PC-9 (cell line): Measurements from ENCODE around the gene DOCK4.

ENCODE experiments used
- EZH2 ChIP-seq: fragments of 200-600 bp; sonication (generic); IDR thresholded peaks from 2 replicates; pipeline ENCODE4 v1.8.0; 2017; ENCODE audit warnings: antibody characterized with exemption, low read depth
- TF ChIP-seq, protein P1 (sequence below): fragments of 200-600 bp; sonication (generic); conservative IDR thresholded peaks from 2 replicates; pipeline ENCODE4 v1.6.1; 2017; ENCODE audit warnings: mixed run types, antibody characterized with exemption, mild to moderate bottlenecking, moderate library complexity

DNA sequence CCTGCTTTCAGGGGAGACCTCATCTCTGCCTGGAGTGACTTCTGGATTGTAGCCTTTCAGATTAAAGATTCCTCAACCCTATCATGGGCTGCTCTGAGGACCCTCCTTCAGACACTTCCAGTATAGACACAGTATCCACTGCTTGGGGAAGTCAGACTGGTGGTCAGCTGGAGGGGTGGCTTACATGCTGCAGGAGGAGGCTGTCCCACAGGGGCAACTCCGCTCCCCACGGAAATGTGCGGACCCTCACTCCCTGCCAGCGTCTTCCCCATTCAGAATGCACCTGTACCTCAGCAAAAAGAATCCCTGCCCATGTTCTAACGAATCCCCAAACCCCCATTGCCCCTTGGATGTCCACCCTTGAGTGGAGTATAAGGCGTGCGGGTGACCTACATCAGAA is 95.5 kb downstream of the DOCK4 start:
- TF ChIP-seq, protein P1, sequence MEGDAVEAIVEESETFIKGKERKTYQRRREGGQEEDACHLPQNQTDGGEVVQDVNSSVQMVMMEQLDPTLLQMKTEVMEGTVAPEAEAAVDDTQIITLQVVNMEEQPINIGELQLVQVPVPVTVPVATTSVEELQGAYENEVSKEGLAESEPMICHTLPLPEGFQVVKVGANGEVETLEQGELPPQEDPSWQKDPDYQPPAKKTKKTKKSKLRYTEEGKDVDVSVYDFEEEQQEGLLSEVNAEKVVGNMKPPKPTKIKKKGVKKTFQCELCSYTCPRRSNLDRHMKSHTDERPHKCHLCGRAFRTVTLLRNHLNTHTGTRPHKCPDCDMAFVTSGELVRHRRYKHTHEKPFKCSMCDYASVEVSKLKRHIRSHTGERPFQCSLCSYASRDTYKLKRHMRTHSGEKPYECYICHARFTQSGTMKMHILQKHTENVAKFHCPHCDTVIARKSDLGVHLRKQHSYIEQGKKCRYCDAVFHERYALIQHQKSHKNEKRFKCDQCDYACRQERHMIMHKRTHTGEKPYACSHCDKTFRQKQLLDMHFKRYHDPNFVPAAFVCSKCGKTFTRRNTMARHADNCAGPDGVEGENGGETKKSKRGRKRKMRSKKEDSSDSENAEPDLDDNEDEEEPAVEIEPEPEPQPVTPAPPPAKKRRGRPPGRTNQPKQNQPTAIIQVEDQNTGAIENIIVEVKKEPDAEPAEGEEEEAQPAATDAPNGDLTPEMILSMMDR = no peak
- TF ChIP-seq EZH2 = no peak
